GM21576 (cell line): ENCODE results near the gene KLK15.

Source experiments
- ATAC-seq: cut with Tn5 transposase; IDR thresholded peaks from one replicate; pipeline ENCODE4 v1.9.1; 2021; ENCODE audit warnings: mild to moderate bottlenecking, moderate library complexity; ENCODE audit not compliant: unreplicated experiment

The KLK15 gene

DNA sequence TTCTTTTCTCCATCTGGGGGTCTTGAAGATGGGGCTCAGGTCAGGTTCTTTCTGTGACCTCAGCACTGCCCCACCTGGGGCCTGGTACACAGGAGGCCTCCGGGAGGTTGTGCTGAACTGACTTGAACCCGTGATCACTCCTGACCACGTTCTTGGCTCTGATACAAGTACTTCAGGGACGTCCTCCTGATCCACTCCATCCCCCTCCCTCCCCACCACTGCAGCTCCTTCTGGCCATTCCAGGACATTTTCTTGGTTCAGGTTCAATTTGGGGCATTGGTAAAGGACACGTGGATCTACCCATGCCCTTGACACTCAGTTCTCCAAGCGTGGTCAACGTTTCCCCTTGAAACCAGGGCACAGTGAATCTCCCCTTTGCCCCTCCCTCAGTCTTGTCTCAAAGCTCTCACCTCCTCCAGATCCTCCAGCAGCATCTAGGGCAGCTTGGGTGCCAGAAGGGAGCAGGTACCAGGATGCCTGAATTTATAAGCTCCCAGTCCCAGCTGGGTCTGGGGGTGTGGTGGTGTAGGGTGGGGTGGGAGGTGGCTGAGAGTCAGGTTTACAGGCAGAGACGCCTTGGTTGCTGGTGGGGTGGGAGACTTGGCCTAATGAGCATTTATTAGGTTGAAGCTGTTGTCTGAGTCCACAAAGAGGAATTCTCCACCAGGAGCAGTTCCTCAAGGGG is at the start of gene KLK15:
Gene KLK15, minus strand, starts transcription at position 458 of the 685 bp plus-strand sequence. CDS start 2,082 bp downstream, outside the sequence.
- ATAC-seq = no peak

DNA sequence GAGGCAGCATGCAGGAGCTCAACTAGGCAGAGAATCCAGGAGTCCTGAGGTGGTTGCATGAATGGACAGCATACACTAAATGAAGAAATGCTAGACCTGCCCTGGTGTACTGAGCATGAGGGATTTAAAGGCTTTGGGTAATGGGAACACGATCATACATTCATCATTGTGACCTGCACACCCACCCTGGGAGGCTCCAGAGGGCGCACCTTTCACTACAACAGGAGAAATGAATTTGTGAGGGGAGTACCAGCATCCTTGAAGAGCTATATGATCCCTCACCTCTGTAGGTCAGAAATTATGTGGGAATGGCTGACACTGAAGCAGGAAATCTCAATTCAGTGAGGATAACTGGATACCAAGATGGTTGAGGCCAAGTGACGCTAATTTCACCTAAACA is 48.8 kb upstream of the KLK15 start:
- no peak for ATAC-seq

GRCh38 chr19:50880241-50880640 is 46.9 kb upstream of the KLK15 start:
- ATAC-seq = no peak

- no peak for ATAC-seq
These were observed 45.5 kb upstream of the KLK15 start for GRCh38 chr19:50878851-50879250.

GRCh38 chr19:50877338-50877737 is 44.0 kb upstream of the KLK15 start:
- no peak for ATAC-seq

DNA sequence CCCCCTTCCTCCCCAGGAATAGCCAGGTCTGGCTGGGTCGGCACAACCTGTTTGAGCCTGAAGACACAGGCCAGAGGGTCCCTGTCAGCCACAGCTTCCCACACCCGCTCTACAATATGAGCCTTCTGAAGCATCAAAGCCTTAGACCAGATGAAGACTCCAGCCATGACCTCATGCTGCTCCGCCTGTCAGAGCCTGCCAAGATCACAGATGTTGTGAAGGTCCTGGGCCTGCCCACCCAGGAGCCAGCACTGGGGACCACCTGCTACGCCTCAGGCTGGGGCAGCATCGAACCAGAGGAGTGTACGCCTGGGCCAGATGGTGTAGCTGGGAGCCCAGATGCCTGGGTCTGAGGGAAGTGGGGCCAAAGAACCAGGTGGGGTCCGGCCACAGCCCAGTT is 43.1 kb upstream of the KLK15 start:
- no peak for ATAC-seq

DNA sequence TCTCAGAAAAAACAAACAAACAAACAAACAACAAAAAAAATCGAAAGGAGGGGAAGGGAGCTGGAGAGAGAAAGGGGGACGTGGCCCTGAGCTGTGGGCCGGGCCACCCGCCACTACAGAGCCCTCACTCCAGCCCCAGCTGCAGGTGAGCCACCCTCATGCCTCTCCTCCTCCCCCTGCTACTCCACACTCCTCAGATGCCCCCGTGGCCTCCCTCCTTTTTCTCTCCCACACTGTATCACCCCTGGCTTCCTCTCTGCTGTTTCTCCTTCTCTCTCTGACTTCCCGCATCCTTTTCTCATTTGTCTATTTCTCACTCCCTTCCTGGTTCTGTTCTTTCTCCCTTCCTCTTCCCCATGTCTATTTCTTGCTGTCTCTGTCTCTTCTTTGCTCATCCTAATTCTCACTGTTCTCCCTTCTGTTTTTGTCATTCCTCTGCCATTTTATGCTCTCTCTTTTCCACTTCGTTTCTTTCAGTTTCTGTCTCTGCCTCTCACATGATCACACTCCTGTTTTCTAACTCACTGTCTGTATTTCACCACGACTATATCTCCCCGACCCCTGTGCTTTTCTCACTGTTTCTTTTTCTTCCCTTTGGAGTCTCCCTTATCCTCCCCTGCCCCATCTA is 42.5 kb upstream of the KLK15 start:
- no peak for ATAC-seq

DNA sequence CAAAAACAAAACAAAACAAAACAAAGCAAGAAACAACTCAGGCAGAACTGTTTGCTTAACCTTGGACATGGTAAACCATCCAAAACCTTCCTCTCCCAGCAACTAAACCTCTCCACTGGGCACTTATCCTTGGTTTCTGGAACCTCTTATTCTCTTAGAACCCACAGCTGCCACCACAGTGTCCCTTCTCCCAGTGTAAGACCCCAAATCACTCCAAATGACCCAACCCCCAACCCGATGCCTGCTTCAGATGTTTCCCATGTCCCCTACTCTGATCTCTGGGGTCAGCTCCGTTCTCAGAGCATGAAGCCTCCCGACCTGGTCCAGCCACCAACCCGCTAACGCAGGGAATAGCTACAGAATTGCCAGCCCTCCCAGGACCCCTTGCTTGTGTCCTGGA is 40.8 kb upstream of the KLK15 start:
- ATAC-seq = no peak

DNA sequence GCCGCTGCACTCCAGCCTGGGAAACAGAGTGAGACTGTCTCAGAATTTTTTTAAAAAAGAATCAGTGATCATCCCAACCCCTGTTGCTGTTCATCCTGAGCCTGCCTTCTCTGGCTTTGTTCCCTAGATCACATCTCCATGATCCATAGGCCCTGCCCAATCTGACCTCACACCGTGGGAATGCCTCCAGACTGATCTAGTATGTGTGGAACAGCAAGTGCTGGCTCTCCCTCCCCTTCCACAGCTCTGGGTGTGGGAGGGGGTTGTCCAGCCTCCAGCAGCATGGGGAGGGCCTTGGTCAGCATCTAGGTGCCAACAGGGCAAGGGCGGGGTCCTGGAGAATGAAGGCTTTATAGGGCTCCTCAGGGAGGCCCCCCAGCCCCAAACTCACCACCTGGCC is 39.7 kb upstream of the KLK15 start, which contains the start of gene KLK2:
Gene KLK2, plus strand, starts transcription at position 384 of the 400 bp plus-strand sequence. CDS start 35 bp downstream, outside the sequence.
- no peak for ATAC-seq

GRCh38 chr19:50870417-50871089 is 37.2 kb upstream of the KLK15 start:
- ATAC-seq = no peak

GRCh38 chr19:50869479-50869878 is 36.1 kb upstream of the KLK15 start:
- ATAC-seq = no peak

DNA sequence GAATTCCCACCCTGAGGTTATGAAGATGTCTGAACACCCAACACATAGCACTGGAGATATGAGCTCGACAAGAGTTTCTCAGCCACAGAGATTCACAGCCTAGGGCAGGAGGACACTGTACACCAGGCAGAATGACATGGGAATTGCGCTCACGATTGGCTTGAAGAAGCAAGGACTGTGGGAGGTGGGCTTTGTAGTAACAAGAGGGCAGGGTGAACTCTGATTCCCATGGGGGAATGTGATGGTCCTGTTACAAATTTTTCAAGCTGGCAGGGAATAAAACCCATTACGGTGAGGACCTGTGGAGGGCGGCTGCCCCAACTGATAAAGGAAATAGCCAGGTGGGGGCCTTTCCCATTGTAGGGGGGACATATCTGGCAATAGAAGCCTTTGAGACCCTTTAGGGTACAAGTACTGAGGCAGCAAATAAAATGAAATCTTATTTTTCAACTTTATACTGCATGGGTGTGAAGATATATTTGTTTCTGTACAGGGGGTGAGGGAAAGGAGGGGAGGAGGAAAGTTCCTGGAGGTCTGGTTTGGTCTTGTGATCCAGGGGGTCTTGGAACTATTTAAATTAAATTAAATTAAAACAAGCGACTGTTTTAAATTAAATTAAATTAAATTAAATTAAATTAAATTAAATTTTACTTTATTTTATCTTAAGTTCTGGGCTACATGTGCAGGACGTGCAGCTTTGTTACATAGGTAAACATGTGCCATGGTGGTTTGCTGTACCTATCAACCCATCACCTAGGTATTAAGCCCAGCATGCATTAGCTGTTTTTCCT is 28.3 kb upstream of the KLK15 start:
- ATAC-seq = no peak

- ATAC-seq = no peak
These were observed 27.6 kb upstream of the KLK15 start for GRCh38 chr19:50861010-50861409.

- no peak for ATAC-seq
These were observed 26.5 kb upstream of the KLK15 start for GRCh38 chr19:50859849-50860248.

GRCh38 chr19:50858886-50859285 is 25.5 kb upstream of the KLK15 start:
- ATAC-seq = no peak

GRCh38 chr19:50857366-50857765 is 24.0 kb upstream of the KLK15 start:
- ATAC-seq = no peak

DNA sequence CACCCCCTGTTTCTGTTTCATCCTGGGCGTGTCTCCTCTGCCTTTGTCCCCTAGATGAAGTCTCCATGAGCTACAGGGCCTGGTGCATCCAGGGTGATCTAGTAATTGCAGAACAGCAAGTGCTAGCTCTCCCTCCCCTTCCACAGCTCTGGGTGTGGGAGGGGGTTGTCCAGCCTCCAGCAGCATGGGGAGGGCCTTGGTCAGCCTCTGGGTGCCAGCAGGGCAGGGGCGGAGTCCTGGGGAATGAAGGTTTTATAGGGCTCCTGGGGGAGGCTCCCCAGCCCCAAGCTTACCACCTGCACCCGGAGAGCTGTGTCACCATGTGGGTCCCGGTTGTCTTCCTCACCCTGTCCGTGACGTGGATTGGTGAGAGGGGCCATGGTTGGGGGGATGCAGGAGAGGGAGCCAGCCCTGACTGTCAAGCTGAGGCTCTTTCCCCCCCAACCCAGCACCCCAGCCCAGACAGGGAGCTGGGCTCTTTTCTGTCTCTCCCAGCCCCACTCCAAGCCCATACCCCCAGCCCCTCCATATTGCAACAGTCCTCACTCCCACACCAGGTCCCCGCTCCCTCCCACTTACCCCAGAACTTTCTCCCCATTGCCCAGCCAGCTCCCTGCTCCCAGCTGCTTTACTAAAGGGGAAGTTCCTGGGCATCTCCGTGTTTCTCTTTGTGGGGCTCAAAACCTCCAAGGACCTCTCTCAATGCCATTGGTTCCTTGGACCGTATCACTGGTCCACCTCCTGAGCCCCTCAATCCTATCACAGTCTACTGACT is 21.4 kb upstream of the KLK15 start, which contains the start of gene KLK3:
Gene KLK3, plus strand, starts transcription at position 280 of the 775 bp plus-strand sequence. Its CDS starts 41 bp downstream, at position 321.
- no peak for ATAC-seq

DNA sequence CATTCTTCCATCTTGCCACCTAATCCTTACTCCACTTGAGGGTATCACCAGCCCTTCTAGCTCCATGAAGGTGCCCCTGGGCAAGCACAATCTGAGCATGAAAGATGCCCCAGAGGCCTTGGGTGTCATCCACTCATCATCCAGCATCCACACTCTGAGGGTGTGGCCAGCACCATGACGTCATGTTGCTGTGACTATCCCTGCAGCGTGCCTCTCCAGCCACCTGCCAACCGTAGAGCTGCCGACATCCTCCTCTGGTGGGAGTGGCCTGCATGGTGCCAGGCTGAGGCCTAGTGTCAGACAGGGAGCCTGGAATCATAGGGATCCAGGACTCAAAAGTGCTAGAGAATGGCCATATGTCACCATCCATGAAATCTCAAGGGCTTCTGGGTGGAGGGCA is 18.2 kb upstream of the KLK15 start:
- no peak for ATAC-seq

- no peak for ATAC-seq
These were observed 17.4 kb upstream of the KLK15 start for GRCh38 chr19:50850738-50851137.

GRCh38 chr19:50844296-50844935 is 11.0 kb upstream of the KLK15 start:
- ATAC-seq = no peak
